ENCODE measurements around the gene SLC35A3.

The SLC35A3 gene

DNA sequence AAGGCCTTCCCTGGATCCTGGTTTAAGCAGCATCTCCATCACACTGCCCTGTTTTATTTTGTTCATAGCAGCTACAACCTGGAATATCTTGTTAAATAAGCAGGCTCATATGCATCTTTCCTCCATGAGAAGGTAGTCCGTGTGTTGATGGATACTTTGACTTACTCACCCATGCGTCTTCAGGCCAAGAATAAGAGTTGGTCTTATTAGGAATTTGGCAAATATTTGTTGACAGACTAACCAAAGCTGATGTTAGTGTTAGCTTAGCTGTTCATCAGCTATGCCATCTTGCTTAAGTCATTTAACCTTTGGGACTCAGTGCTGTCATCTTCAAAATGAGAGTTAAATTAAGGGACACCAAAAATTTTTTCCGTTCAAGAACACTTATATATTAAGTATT, 103.7 kb downstream of the SLC35A3 start:
- Histone ChIP-seq H3K4me1 (peaks cover 0 to 14% (median 0%) of the 10 kb centered on the region in 4 donors), H3K4me3 (no peak overlapping the region), H3K27me3 (no peaks in the 10 kb centered on the region), H3K36me3 (peaks cover 35 to 72% (median 65%) of the 10 kb centered on the region in 3 donors), H3K27ac (no peak overlapping the region), H3K9me3 (no peaks in the 10 kb centered on the region)
- DNase-seq: no peak
- intact Hi-C loops (cut with DNase I; ENCODE audit: low total_unique reads): no loop called here
- TF ChIP-seq, protein P1, sequence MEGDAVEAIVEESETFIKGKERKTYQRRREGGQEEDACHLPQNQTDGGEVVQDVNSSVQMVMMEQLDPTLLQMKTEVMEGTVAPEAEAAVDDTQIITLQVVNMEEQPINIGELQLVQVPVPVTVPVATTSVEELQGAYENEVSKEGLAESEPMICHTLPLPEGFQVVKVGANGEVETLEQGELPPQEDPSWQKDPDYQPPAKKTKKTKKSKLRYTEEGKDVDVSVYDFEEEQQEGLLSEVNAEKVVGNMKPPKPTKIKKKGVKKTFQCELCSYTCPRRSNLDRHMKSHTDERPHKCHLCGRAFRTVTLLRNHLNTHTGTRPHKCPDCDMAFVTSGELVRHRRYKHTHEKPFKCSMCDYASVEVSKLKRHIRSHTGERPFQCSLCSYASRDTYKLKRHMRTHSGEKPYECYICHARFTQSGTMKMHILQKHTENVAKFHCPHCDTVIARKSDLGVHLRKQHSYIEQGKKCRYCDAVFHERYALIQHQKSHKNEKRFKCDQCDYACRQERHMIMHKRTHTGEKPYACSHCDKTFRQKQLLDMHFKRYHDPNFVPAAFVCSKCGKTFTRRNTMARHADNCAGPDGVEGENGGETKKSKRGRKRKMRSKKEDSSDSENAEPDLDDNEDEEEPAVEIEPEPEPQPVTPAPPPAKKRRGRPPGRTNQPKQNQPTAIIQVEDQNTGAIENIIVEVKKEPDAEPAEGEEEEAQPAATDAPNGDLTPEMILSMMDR (IDR thresholded peaks at IDR 0.05): no peak

DNA sequence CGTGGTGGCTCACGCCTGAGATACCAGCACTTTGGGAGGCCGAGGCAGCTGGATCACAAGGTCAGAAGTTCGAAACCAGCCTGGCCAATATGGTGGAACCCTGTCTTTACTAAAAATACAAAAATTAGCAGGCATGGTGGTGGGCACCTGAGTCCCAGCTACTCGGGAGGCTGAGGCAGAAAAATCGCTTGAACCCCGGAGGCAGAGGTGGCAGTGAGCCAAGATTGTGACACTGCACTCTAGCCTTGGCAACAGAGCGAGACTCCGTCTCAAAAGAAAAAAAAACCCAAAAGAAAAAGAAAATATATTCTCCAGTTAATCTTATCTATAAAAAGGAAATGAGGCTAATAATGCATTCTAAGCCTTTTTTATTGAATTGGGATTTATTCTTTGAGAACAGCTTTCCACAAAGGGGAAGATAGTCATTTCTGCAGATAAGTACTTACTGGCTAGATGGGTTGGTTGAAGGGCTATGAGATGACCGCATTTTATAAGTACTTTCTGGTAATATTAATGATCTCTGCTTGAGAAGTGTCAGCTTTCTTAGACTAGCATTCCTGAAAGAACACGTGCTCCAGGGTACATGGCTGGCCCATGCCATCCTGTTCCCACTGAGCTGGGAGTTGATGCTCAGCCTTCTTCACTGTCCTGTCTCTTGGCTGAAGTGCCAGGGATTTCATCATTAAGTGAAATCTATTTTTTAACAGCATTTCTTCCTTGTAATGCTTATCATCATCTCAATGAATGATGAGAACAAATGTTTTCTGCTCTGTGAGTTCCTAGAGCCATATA, 105.0 kb downstream of the SLC35A3 start:
- H3K27ac ChIP-seq: peak overlapping the region in 1 of 2 donors; percentile 39
- no peak overlapping the region for H3K4me3 ChIP-seq
- intact Hi-C loops (cut with DNase I; ENCODE audit: low total_unique reads): no loop called here
- peaks cover 33 to 72% (median 65%) of the 10 kb centered on the region in 3 donors for H3K36me3 ChIP-seq
- no peak for DNase-seq
- TF ChIP-seq, protein P1 (IDR thresholded peaks at IDR 0.05): no peak
- peaks cover 0 to 14% (median 0%) of the 10 kb centered on the region in 4 donors for H3K4me1 ChIP-seq
- no peaks in the 10 kb centered on the region for H3K27me3 ChIP-seq
- H3K9me3 ChIP-seq: no peaks in the 10 kb centered on the region

DNA sequence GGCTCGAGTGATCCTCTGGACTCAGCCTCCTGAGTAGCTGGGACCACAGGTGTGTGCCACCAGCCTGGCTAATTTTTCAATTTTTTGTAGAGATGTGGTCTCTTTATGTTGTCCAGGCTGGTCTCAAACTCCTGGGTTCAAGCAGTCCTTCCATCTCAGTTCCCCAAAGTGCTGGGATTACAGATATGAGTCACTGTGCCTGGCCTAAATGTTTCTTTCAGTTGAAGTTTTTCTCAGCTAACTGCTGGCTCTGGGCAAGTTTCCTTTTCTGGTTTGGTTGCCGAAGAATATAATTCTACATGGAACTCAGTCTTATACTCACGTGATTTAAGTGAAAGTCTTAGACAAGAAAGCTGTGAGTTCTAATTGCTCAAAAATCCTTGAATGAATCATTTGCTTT, 106.0 kb downstream of the SLC35A3 start:
- Histone ChIP-seq H3K4me3 (no peak overlapping the region), H3K9me3 (no peaks in the 10 kb centered on the region), H3K4me1 (peaks cover 0 to 14% (median 0%) of the 10 kb centered on the region in 4 donors), H3K36me3 (peaks cover 33 to 72% (median 65%) of the 10 kb centered on the region in 3 donors), H3K27ac (peak overlapping the region; percentile 20 to 39), H3K27me3 (no peaks in the 10 kb centered on the region)
- intact Hi-C loops (cut with DNase I; ENCODE audit: low total_unique reads): no loop called here
- no peak for DNase-seq
- TF ChIP-seq, protein P1 (IDR thresholded peaks at IDR 0.05): no peak

DNA sequence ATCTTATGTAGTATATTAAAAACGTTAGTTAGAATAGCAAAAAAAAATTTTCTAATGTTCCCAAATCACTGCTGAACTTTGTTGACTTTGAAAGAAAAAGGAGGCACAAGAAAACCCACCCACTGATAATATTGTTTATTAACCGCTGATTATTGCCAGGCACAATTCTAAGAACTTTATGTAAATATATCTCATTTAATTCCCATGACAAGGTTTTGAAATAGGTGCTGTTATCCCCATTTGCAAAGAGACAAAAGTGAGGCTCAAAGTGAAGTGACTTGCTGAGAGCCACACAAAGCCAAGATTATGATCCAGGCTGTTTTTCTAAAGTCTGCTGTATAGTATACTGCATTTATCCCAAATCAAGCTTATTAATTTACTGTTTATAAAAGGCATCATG, 106.5 kb downstream of the SLC35A3 start:
- no peak for DNase-seq
- H3K36me3 ChIP-seq: peaks cover 37 to 73% (median 66%) of the 10 kb centered on the region in 3 donors
- H3K9me3 ChIP-seq: no peaks in the 10 kb centered on the region
- peaks cover 0 to 18% (median 2%) of the 10 kb centered on the region in 4 donors for H3K4me1 ChIP-seq
- intact Hi-C loops (cut with DNase I; ENCODE audit: low total_unique reads): no loop called here
- TF ChIP-seq, protein P1 (IDR thresholded peaks at IDR 0.05): no peak
- H3K4me3 ChIP-seq: no peak overlapping the region
- peak overlapping the region; percentile 20 to 39 for H3K27ac ChIP-seq
- no peaks in the 10 kb centered on the region for H3K27me3 ChIP-seq

DNA sequence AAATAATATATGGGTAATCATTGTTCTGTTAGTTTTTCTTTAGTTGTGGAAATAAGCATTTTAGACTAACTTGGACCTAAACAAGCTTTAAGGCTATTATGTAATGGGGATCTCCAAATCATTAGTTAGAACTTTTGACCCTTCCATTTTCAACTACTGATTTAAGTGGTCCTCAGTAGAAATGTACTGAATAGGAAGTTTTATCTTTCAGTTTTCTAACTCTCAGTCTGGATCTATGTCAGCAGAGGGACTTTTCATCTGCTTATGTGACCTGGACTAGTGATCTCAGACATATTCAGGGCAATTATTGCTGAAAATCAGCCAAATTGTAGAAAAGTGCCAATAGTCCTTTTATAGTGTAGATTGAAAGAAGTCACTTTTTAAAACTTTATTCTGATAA, 106.9 kb downstream of the SLC35A3 start:
- DNase-seq: no peak
- Histone ChIP-seq H3K9me3 (no peaks in the 10 kb centered on the region), H3K4me3 (no peak overlapping the region), H3K4me1 (peaks cover 0 to 22% (median 2%) of the 10 kb centered on the region in 4 donors), H3K27ac (peak overlapping the region in 1 of 2 donors; percentile 39), H3K27me3 (no peaks in the 10 kb centered on the region), H3K36me3 (peaks cover 40 to 70% (median 64%) of the 10 kb centered on the region in 3 donors)
- intact Hi-C loops (cut with DNase I; ENCODE audit: low total_unique reads): no loop called here
- TF ChIP-seq, protein P1 (IDR thresholded peaks at IDR 0.05): no peak

All from tibial artery (tissue), 4 donors.